Endothelial cell of umbilical vein (primary cell): ENCODE measurements around the gene MYO18A. TPM values are rescaled to one million over a fixed set of nuclear protein-coding genes. Genes with fewer than 3 reads are reported as not detected.

Experiments used
- BruUV-seq: library from RNA; stranded (reverse); fragments of 400-500 nt; replicated peaks from 2 replicates; lab custom pipeline; 2021; lab: Mats Ljungman, UMichigan
- CTCF ChIA-PET: fragments of 300-600, 350-600 bp; sonication (Branson Sonifier 250); formaldehyde crosslinking; loops from one replicate; lab custom pipeline; 2021; ENCODE audit warnings: antibody characterized with exemption, inconsistent platforms; lab: Charles Lee
- POLR2A ChIA-PET: fragments of 300-600, 350-600 bp; sonication (Branson Sonifier 250); formaldehyde crosslinking; loops from one replicate; lab custom pipeline; 2021; ENCODE audit warnings: antibody characterized with exemption, inconsistent platforms; lab: Charles Lee
- DNase-seq: peaks from one replicate; pipeline ENCODE4 v3.0.0-alpha.2; 2011; ENCODE audit warnings: low read depth, low spot score
- FAIRE-seq: peaks from 2 replicates; lab custom pipeline; 2011; peaks lifted over from hg19 to GRCh38; lab: Jason Lieb, UNC
- H2AFZ ChIP-seq: 2 replicates; pipeline ENCODE4 v1.6.0; 2012; ENCODE audit warnings: low read depth, low read length, control low read depth, inconsistent platforms
- H3K27ac ChIP-seq: 2 replicates; pipeline ENCODE4 v1.5.1; 2011; ENCODE audit warnings: low read depth, mild to moderate bottlenecking, control low read depth, low read length, moderate library complexity; ENCODE audit not compliant: insufficient read depth
- H3K27me3 ChIP-seq, 2 experiments: 2 replicates each; pipeline versions ENCODE4 v1.6.0 to v1.6.1; 2011; ENCODE audit warnings: low read length in 2 of 2, mixed read lengths in 1 of 2; ENCODE audit not compliant: control insufficient read depth in 2 of 2, insufficient read depth in 2 of 2
- H3K36me3 ChIP-seq, 2 experiments: 2 replicates in 1 of 2; 3 replicates in 1 of 2; pipeline ENCODE4 v1.5.1; 2011; ENCODE audit warnings: low read length in 2 of 2, mild to moderate bottlenecking in 1 of 2, moderate library complexity in 1 of 2; ENCODE audit not compliant: control insufficient read depth in 2 of 2, insufficient read depth in 2 of 2; ENCODE audit errors: extremely low read depth in 1 of 2
- H3K4me1 ChIP-seq: 3 replicates; pipeline ENCODE4 v1.5.1; 2011; ENCODE audit warnings: mild to moderate bottlenecking, low read length; ENCODE audit not compliant: control insufficient read depth, insufficient read depth; ENCODE audit errors: extremely low read depth
- H3K4me2 ChIP-seq: 2 replicates; pipeline ENCODE4 v1.6.1; 2011; ENCODE audit warnings: low read length, control low read depth, mixed read lengths; ENCODE audit not compliant: insufficient read depth
- H3K4me3 ChIP-seq, 3 experiments: fragments of 200-600 bp in 1 of 3; sonication (generic), shearing (Covaris generic) in 1 of 3; replicated peaks in 1 of 3; 2 replicates each; pipeline ENCODE4 v1.5.1; 2011 to 2016; ENCODE audit warnings: control low read depth in 3 of 3, low read length in 3 of 3, mild to moderate bottlenecking in 2 of 3, inconsistent platforms in 1 of 3, low read depth in 1 of 3, moderate library complexity in 1 of 3; ENCODE audit not compliant: insufficient read depth in 1 of 3
- H3K79me2 ChIP-seq: 2 replicates; pipeline ENCODE4 v1.6.0; 2012; ENCODE audit warnings: low read length, inconsistent platforms; ENCODE audit not compliant: control insufficient read depth, insufficient read depth
- H3K9ac ChIP-seq: replicated peaks from 2 replicates; pipeline ENCODE3; 2011; ENCODE audit warnings: low read length, control low read depth; ENCODE audit not compliant: insufficient read depth; ENCODE audit errors: extremely low read depth
- H3K9me1 ChIP-seq: replicated peaks from 3 replicates; pipeline ENCODE4 v1.6.0; 2011; ENCODE audit warnings: mild to moderate bottlenecking, low read length; ENCODE audit not compliant: control insufficient read depth, insufficient read depth; ENCODE audit errors: extremely low read depth
- H3K9me3 ChIP-seq: replicated peaks from 2 replicates; pipeline ENCODE4 v1.5.1; 2012; ENCODE audit warnings: low read length, inconsistent platforms; ENCODE audit not compliant: control insufficient read depth, insufficient read depth
- H4K20me1 ChIP-seq: replicated peaks from 2 replicates; pipeline ENCODE3; 2011; ENCODE audit warnings: mild to moderate bottlenecking, low read length; ENCODE audit not compliant: control insufficient read depth, insufficient read depth; ENCODE audit errors: extremely low read depth
- CTCF ChIP-seq, 2 donors: IDR thresholded peaks; 1 replicate in 1 of 2; 2 replicates in 1 of 2; pipeline ENCODE4 v1.5.1; 2011; ENCODE audit warnings: low read length in 2 of 2, mild to moderate bottlenecking in 2 of 2, moderate library complexity in 2 of 2, control low read depth in 1 of 2, inconsistent platforms in 1 of 2, low read depth in 1 of 2; ENCODE audit not compliant: insufficient read depth in 1 of 2; ENCODE audit errors: extremely low read depth in 1 of 2
- EZH2 ChIP-seq: IDR thresholded peaks from 2 replicates; pipeline ENCODE4 v1.6.1; 2012; ENCODE audit warnings: borderline replicate concordance, low read depth, mild to moderate bottlenecking, moderate library complexity, low read length, inconsistent platforms; ENCODE audit not compliant: severe bottlenecking
- FOS ChIP-seq: IDR thresholded peaks from 2 replicates; pipeline ENCODE4 v1.6.1; 2011; ENCODE audit warnings: mild to moderate bottlenecking, low read length, moderate library complexity, borderline replicate concordance; ENCODE audit not compliant: insufficient read depth
- GATA2 ChIP-seq: IDR thresholded peaks from 2 replicates; pipeline ENCODE4 v1.7.0; 2011; ENCODE audit warnings: low read depth, mild to moderate bottlenecking, moderate library complexity, mixed read lengths, low read length; ENCODE audit not compliant: insufficient read length, insufficient read depth
- JUN ChIP-seq: IDR thresholded peaks from 2 replicates; pipeline ENCODE4 v1.6.1; 2011; ENCODE audit warnings: borderline replicate concordance, low read depth; ENCODE audit not compliant: insufficient read length, insufficient read depth
- MAX ChIP-seq: IDR thresholded peaks from 2 replicates; pipeline ENCODE4 v1.6.1; 2011; ENCODE audit not compliant: insufficient read depth, insufficient read length
- MYC ChIP-seq: IDR thresholded peaks from one replicate; pipeline ENCODE4 v1.6.1; 2011; ENCODE audit warnings: mild to moderate bottlenecking, low read depth, low read length
- POLR2A ChIP-seq: IDR thresholded peaks from 2 replicates; pipeline ENCODE4 v1.6.1; 2012; ENCODE audit warnings: low read depth, mild to moderate bottlenecking, control low read depth, low read length
- POLR2AphosphoS5 ChIP-seq: IDR thresholded peaks from 2 replicates; pipeline ENCODE4 v1.6.1; 2012; ENCODE audit warnings: low read depth, mild to moderate bottlenecking, control low read depth, low read length, moderate library complexity; ENCODE audit not compliant: insufficient read depth
- dilution Hi-C: fragments of 300-500 bp; cut with MboI; formaldehyde crosslinking; loops from one replicate; pipeline ENCODE4 v1.15.0; 2019; ENCODE audit warnings: low sequenced_read_pairs; ENCODE audit not compliant: extremely low pct_ligation_motif_present
- intact Hi-C: fragments of 100-400 bp; cut with micrococcal nuclease; formaldehyde crosslinking; loops from one replicate; pipeline ENCODE4 v1.10.0; 2022
- polyA plus RNA-seq, 4 experiments: library from polyadenylated mRNA; depleted of rRNA in 3 of 4; stranded (reverse) in 3 of 4; unstranded in 1 of 4; fragments of >200 nt; gene quantifications; 2 replicates each; pipeline versions ENCODE4 v1.2.1 to v1.2.3, GENCODE V29; 2011 to 2012; ENCODE audit warnings: missing spikeins in 1 of 4
- total RNA-seq: library from RNA; stranded (reverse); gene quantifications from 2 replicates; pipeline ENCODE4 v1.2.3, GENCODE V29; 2021

MYO18A gene
- total and polyA plus RNA-seq, 2 donors (not counting 3 experiments of a cell fraction or from before 2014, with no cell fraction given), result 3.9 to 28.3 TPM

GRCh38 chr17:29037739-29038084, 142.5 kb downstream of the MYO18A start:
- Histone ChIP-seq H3K4me3 (no peak overlapping the region), H4K20me1 (no peaks in the 10 kb centered on the region), H3K79me2 (no peaks in the 10 kb centered on the region), H3K4me1 (peaks cover 4% of the 10 kb centered on the region), H3K9me1 (no peaks in the 10 kb centered on the region), H3K27me3 (peaks cover 40 to 48% of the 10 kb centered on the region in 2 experiments), H3K36me3 (no peaks in the 10 kb centered on the region), H3K9me3 (peaks cover 2% of the 10 kb centered on the region), H3K27ac (no peak overlapping the region), H3K9ac (no peak overlapping the region), H3K4me2 (no peak overlapping the region), H2AFZ (no peak overlapping the region)
- intact Hi-C loops (no loop called here), dilution Hi-C loops (no loop called here)
- CTCF ChIA-PET, result interaction anchor here (0.6 to 2.6 kb wide), 5 partner anchors 72 to 142 kb away, joined by 3 to 8 read pairs (median 4); partner anchors contain the start of gene MYO18A
- no peak for TF ChIP-seq FOS
- no peak for TF ChIP-seq EZH2
- no peak for TF ChIP-seq JUN
- TF ChIP-seq POLR2A, result no peak
- no peak for TF ChIP-seq CTCF (IDR thresholded peaks at IDR 0.05; ENCODE audit: extremely low read depth in 1 of 2, insufficient read depth in 1 of 2, low read depth in 1 of 2, low read length in 2 of 2)
- TF ChIP-seq MAX, result no peak
- DNase-seq (no peak), FAIRE-seq (no peak)
- POLR2A ChIA-PET, result no interaction called here
- no TSS peak for BruUV-seq

- H3K79me2 ChIP-seq, result no peaks in the 10 kb centered on the region
- no peaks in the 10 kb centered on the region for H3K9me1 ChIP-seq
- H3K4me1 ChIP-seq, result no peaks in the 10 kb centered on the region
- ChIA-PET POLR2A (no interaction called here), CTCF (interaction anchor here (0.7 kb wide), 1 partner anchor 81 kb away, joined by 3 read pairs; no protein-coding TSS in a partner anchor)
- dilution Hi-C loops (no loop called here), intact Hi-C loops (no loop called here)
- no peak overlapping the region for H2AFZ ChIP-seq
- no peak overlapping the region for H3K4me2 ChIP-seq
- no TSS peak for BruUV-seq
- H3K9me3 ChIP-seq, result peaks cover 2% of the 10 kb centered on the region
- no peak for TF ChIP-seq MYC
- no peak for TF ChIP-seq MAX
- TF ChIP-seq CTCF (IDR thresholded peaks at IDR 0.05; ENCODE audit: extremely low read depth in 1 of 2, insufficient read depth in 1 of 2, low read depth in 1 of 2, low read length in 2 of 2), result no peak
- no peak for TF ChIP-seq GATA2
- no peak for TF ChIP-seq EZH2
- TF ChIP-seq POLR2AphosphoS5, result no peak
- no peak for TF ChIP-seq POLR2A
- TF ChIP-seq JUN, result no peak
- TF ChIP-seq FOS, result no peak
- no peaks in the 10 kb centered on the region for H3K36me3 ChIP-seq
- DNase-seq (no peak), FAIRE-seq (no peak)
- peaks cover 50 to 59% of the 10 kb centered on the region in 2 experiments for H3K27me3 ChIP-seq
- H3K27ac ChIP-seq, result no peak overlapping the region
- no peak overlapping the region for H3K4me3 ChIP-seq
- H3K9ac ChIP-seq, result no peak overlapping the region
- no peaks in the 10 kb centered on the region for H4K20me1 ChIP-seq
Measured at GRCh38 chr17:29036584-29036983, 143.6 kb downstream of the MYO18A start.
